Measurements from ENCODE around the gene TENT5C.
"Not testable (repeated sequence)": the region's sequence is repeated elsewhere in the genome, so short reads cannot be mapped to it uniquely, and the experiment has no call there.

Gene TENT5C

GRCh38 chr1:117605774-117606648 lies at the start of gene TENT5C:
Gene TENT5C, plus strand, starts transcription at chr1:117606048. Its CDS starts 16,821 bp downstream, at chr1:117622869.
- in situ Hi-C loops (cut with HindIII; ENCODE audit: low sequenced_read_pairs), result no loop called here

- in situ Hi-C loops (cut with HindIII; ENCODE audit: low sequenced_read_pairs), result no loop called here
Observed at GRCh38 chr1:117556341-117556740, 49.5 kb upstream of the TENT5C start.

GRCh38 chr1:117556976-117557375 lies 48.9 kb upstream of the TENT5C start:
- in situ Hi-C loops (cut with HindIII; ENCODE audit: low sequenced_read_pairs), result no loop called here

- in situ Hi-C loops (cut with HindIII; ENCODE audit: low sequenced_read_pairs), result not testable (repeated sequence)
Observed at GRCh38 chr1:117558451-117558850, 47.4 kb upstream of the TENT5C start.

GRCh38 chr1:117559139-117559538 lies 46.7 kb upstream of the TENT5C start:
- in situ Hi-C loops (cut with HindIII; ENCODE audit: low sequenced_read_pairs), result no loop called here

- in situ Hi-C loops (cut with HindIII; ENCODE audit: low sequenced_read_pairs), result no loop called here
Observed at GRCh38 chr1:117559985-117560384, 45.9 kb upstream of the TENT5C start.

- in situ Hi-C loops (cut with HindIII; ENCODE audit: low sequenced_read_pairs), result no loop called here
Observed at GRCh38 chr1:117561071-117561470, 44.8 kb upstream of the TENT5C start.

- in situ Hi-C loops (cut with HindIII; ENCODE audit: low sequenced_read_pairs), result no loop called here
Observed at GRCh38 chr1:117561551-117561950, 44.3 kb upstream of the TENT5C start.

- in situ Hi-C loops (cut with HindIII; ENCODE audit: low sequenced_read_pairs), result no loop called here
Observed at GRCh38 chr1:117562581-117563491, 43.0 kb upstream of the TENT5C start.

GRCh38 chr1:117563492-117563875 lies 42.4 kb upstream of the TENT5C start:
- in situ Hi-C loops (cut with HindIII; ENCODE audit: low sequenced_read_pairs), result no loop called here

GRCh38 chr1:117564227-117565075 lies 41.4 kb upstream of the TENT5C start:
- in situ Hi-C loops (cut with HindIII; ENCODE audit: low sequenced_read_pairs), result no loop called here

- in situ Hi-C loops (cut with HindIII; ENCODE audit: low sequenced_read_pairs), result no loop called here
Observed at GRCh38 chr1:117565076-117565556, 40.7 kb upstream of the TENT5C start.

- in situ Hi-C loops (cut with HindIII; ENCODE audit: low sequenced_read_pairs), result no loop called here
Observed at GRCh38 chr1:117565745-117566455, 39.9 kb upstream of the TENT5C start.

- in situ Hi-C loops (cut with HindIII; ENCODE audit: low sequenced_read_pairs), result no loop called here
Observed at GRCh38 chr1:117566556-117566955, 39.3 kb upstream of the TENT5C start.

- in situ Hi-C loops (cut with HindIII; ENCODE audit: low sequenced_read_pairs), result no loop called here
Observed at GRCh38 chr1:117567435-117567834, 38.4 kb upstream of the TENT5C start.

GRCh38 chr1:117567976-117568375 lies 37.9 kb upstream of the TENT5C start:
- in situ Hi-C loops (cut with HindIII; ENCODE audit: low sequenced_read_pairs), result no loop called here

GRCh38 chr1:117568999-117569398 lies 36.8 kb upstream of the TENT5C start:
- in situ Hi-C loops (cut with HindIII; ENCODE audit: low sequenced_read_pairs), result no loop called here

- in situ Hi-C loops (cut with HindIII; ENCODE audit: low sequenced_read_pairs), result no loop called here
Observed at GRCh38 chr1:117569856-117570255, 36.0 kb upstream of the TENT5C start.

- in situ Hi-C loops (cut with HindIII; ENCODE audit: low sequenced_read_pairs), result no loop called here
Observed at GRCh38 chr1:117570988-117571409, 34.8 kb upstream of the TENT5C start.

- in situ Hi-C loops (cut with HindIII; ENCODE audit: low sequenced_read_pairs), result no loop called here
Observed at GRCh38 chr1:117571496-117571895, 34.4 kb upstream of the TENT5C start.

Data from DLD1 (cell line).